HepG2 (cell line): ENCODE measurements around the gene LCORL. TPM values are rescaled to one million over a fixed set of nuclear protein-coding genes. Genes with fewer than 3 reads are reported as not detected.

Experiments used
- BCL6 ChIP-seq: IDR thresholded peaks from 2 replicates; pipeline ENCODE4 v1.6.1; 2016; ENCODE audit warnings: missing genetic modification reagents, missing compliant biosample characterization
- CHD2 ChIP-seq: IDR thresholded peaks from 2 replicates; pipeline ENCODE4 v1.6.1; 2011; ENCODE audit warnings: low read depth, low read length, improper control_type of control experiment
- ETV5 ChIP-seq: IDR thresholded peaks from 2 replicates; pipeline ENCODE4 v1.6.1; 2018; ENCODE audit warnings: missing biosample characterization, missing genetic modification reagents, inconsistent platforms, borderline replicate concordance
- HNRNPL ChIP-seq: fragments of 200-400 bp; formaldehyde crosslinking; IDR thresholded peaks from 2 replicates; pipeline ENCODE4 v1.6.1; 2017; ENCODE audit warnings: mild to moderate bottlenecking, low read depth, low read length
- KLF16 ChIP-seq, 2 experiments: sonication (generic) in 1 of 2; formaldehyde crosslinking in 1 of 2; IDR thresholded peaks; 2 replicates each; pipeline versions ENCODE4 v1.6.1 to v1.8.0; 2016 to 2023; ENCODE audit warnings: missing genetic modification reagents in 2 of 2, missing compliant biosample characterization in 1 of 2
- MYC ChIP-seq: sonication (generic); formaldehyde crosslinking; IDR thresholded peaks from 2 replicates; pipeline ENCODE4 v1.9.0; 2021; ENCODE audit warnings: missing genetic modification reagents, borderline replicate concordance
- MYNN ChIP-seq: sonication (generic); formaldehyde crosslinking; IDR thresholded peaks from 2 replicates; pipeline ENCODE4 v1.4.0; 2020; ENCODE audit warnings: mild to moderate bottlenecking, low read depth, missing genetic modification reagents
- SMAD3 ChIP-seq: sonication (generic); formaldehyde crosslinking; IDR thresholded peaks from 2 replicates; pipeline ENCODE4 v1.4.0; 2020; ENCODE audit warnings: missing genetic modification reagents
- TBP ChIP-seq: sonication (generic); formaldehyde crosslinking; IDR thresholded peaks from 2 replicates; pipeline ENCODE4 v1.5.0; 2020; ENCODE audit warnings: missing genetic modification reagents
- TEAD3 ChIP-seq: optimal IDR thresholded peaks from 2 replicates; pipeline ENCODE3; 2016; ENCODE audit warnings: borderline replicate concordance
- THAP9 ChIP-seq: sonication (generic); formaldehyde crosslinking; IDR thresholded peaks from 2 replicates; pipeline ENCODE4; 2020; ENCODE audit warnings: missing genetic modification reagents, mild to moderate bottlenecking, borderline replicate concordance
- ZFYVE20 ChIP-seq: sonication (generic); formaldehyde crosslinking; IDR thresholded peaks from 2 replicates; pipeline ENCODE4 v1.8.0; 2023; ENCODE audit warnings: low read depth, mild to moderate bottlenecking, moderate library complexity, missing genetic modification reagents, borderline replicate concordance
- ZNF317 ChIP-seq: sonication (generic); formaldehyde crosslinking; IDR thresholded peaks from 2 replicates; pipeline ENCODE4 v1.5.0; 2020; ENCODE audit warnings: mild to moderate bottlenecking, missing genetic modification reagents
- ZNF746 ChIP-seq: sonication (generic); formaldehyde crosslinking; IDR thresholded peaks from 2 replicates; pipeline ENCODE4 v1.8.0; 2022; ENCODE audit warnings: mild to moderate bottlenecking, missing genetic modification reagents
- ZNF772 ChIP-seq: sonication (generic); formaldehyde crosslinking; IDR thresholded peaks from 2 replicates; pipeline ENCODE4 v1.5.0; 2020; ENCODE audit warnings: mild to moderate bottlenecking, missing genetic modification reagents
- polyA plus RNA-seq, 8 experiments: library from polyadenylated mRNA; depleted of rRNA in 3 of 8; stranded (reverse) in 7 of 8; unstranded in 1 of 8; fragments of >200 nt; fragmentation: Illumina TruSeq in 4 of 8; extraction: Trizol in 4 of 8; gene quantifications; 2 replicates each; pipeline versions ENCODE4 v1.2.1 to v1.2.3, GENCODE V29; 2011 to 2016; ENCODE audit warnings: low read depth in 4 of 8, missing spikeins in 1 of 8, mixed read lengths in 1 of 8; ENCODE audit not compliant: insufficient read depth in 1 of 8
- total RNA-seq, 5 experiments: library from RNA; depleted of rRNA; stranded (reverse); fragments of >200 nt; fragmentation: Illumina TruSeq; extraction: Trizol; gene quantifications; 2 replicates each; pipeline ENCODE4 v1.2.3, GENCODE V29; 2016; ENCODE audit warnings: low read depth in 1 of 5
- TF ChIP-seq, protein P1 (sequence below): sonication (generic); formaldehyde crosslinking; IDR thresholded peaks from 2 replicates; pipeline ENCODE4 v1.5.1; 2020; ENCODE audit warnings: missing genetic modification reagents, mild to moderate bottlenecking, borderline replicate concordance
- TF ChIP-seq, protein P2 (sequence below): sonication (generic); formaldehyde crosslinking; IDR thresholded peaks from one replicate; pipeline ENCODE4 v1.5.1; 2020; ENCODE audit warnings: mild to moderate bottlenecking, missing genetic modification reagents; ENCODE audit errors: not compliant biosample characterization

The LCORL gene
- total and polyA plus RNA-seq, 2 of the 13 experiments (the other 11 are each of a cell fraction or from before 2014, with no cell fraction given) = 5.3 to 14.5 TPM

DNA sequence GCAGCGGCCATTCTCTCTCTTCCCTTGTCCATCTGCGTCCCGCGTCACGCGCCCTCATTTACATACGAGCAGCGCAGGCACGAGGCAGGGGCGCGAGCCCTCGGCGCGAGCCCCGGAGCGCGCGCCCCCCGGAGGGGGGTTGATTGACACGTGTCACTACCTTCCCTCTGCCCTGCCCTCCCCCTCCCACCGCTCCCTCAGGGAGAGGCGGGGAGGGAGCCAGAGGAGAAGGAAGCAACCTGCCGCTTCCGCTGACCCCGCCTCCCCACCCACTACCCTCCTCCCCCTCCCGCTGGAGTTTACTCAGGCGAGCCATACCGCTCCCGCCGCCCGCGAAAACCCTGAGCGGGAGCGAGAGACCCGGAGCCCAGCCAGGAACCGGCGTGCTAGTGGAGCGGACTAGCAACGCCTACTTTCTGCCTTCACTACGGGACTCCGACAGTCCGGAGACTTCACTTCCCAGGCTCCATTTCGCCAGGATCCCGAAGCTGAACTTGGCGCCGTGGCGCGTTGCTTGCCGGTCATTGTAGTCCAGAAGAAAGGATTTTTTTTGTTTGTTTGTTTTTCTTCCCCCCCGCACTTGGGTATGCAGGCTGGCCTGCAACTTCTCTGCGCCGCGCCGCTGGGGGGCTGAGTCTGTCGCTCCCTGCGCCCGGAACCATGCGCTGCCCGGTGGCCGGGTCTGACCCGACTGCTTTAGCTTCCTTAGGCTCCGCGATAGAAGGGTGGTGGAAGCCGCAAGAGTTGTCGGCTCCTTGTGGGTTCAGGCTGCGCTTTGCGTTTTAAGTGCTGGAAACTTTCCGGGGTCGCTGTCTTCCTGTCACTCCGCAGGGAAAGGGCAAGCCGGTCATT, at the start of gene LCORL (continued):
- no peak for TF ChIP-seq KLF16 (CRISPR knock-in tag; IDR thresholded peaks at IDR 0.05)
- no peak for TF ChIP-seq ZNF317 (CRISPR knock-in tag)
- no peak for TF ChIP-seq MYNN (CRISPR knock-in tag)
- no peak; the same call in 1 of the 2 replicates for TF ChIP-seq BCL6 (CRISPR knock-in tag)
- TF ChIP-seq CHD2 = no peak; the same call in 1 of the 2 replicates
- TF ChIP-seq ZNF772 (CRISPR knock-in tag) = 0 out of 2 replicates have a peak, but pooled peaks have one; percentile 20
- TF ChIP-seq HNRNPL = no peak
- TF ChIP-seq SMAD3 (CRISPR knock-in tag) = 0 out of 2 replicates have a peak, but pooled peaks have one; percentile 14
- TF ChIP-seq TBP (CRISPR knock-in tag) = no peak
- no peak; the same call in 1 of the 2 replicates for TF ChIP-seq ETV5 (CRISPR knock-in tag)
- TF ChIP-seq, protein P1, sequence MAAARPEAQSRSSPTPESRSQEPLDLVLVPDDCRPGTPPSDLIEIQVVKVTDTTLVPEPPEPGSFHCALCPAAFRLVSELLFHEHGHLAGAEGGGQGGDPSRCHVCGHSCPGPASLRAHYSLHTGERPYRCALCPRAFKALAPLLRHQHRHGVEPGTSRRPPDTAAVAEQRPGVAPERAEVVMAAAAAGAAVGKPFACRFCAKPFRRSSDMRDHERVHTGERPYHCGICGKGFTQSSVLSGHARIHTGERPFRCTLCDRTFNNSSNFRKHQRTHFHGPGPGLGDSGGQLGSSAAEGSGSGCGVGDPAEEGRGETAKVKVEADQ (CRISPR knock-in tag) = no peak
- TF ChIP-seq ZNF746 (CRISPR knock-in tag) = peak; percentile 84
- TF ChIP-seq TEAD3 (CRISPR knock-in tag) = peak; percentile 85
- TF ChIP-seq MYC (CRISPR knock-in tag) = peak; percentile 75; the same call in 1 of the 2 replicates
- no peak; the same call in 1 of the 2 replicates for TF ChIP-seq ZFYVE20 (CRISPR knock-in tag)
- TF ChIP-seq, protein P2, sequence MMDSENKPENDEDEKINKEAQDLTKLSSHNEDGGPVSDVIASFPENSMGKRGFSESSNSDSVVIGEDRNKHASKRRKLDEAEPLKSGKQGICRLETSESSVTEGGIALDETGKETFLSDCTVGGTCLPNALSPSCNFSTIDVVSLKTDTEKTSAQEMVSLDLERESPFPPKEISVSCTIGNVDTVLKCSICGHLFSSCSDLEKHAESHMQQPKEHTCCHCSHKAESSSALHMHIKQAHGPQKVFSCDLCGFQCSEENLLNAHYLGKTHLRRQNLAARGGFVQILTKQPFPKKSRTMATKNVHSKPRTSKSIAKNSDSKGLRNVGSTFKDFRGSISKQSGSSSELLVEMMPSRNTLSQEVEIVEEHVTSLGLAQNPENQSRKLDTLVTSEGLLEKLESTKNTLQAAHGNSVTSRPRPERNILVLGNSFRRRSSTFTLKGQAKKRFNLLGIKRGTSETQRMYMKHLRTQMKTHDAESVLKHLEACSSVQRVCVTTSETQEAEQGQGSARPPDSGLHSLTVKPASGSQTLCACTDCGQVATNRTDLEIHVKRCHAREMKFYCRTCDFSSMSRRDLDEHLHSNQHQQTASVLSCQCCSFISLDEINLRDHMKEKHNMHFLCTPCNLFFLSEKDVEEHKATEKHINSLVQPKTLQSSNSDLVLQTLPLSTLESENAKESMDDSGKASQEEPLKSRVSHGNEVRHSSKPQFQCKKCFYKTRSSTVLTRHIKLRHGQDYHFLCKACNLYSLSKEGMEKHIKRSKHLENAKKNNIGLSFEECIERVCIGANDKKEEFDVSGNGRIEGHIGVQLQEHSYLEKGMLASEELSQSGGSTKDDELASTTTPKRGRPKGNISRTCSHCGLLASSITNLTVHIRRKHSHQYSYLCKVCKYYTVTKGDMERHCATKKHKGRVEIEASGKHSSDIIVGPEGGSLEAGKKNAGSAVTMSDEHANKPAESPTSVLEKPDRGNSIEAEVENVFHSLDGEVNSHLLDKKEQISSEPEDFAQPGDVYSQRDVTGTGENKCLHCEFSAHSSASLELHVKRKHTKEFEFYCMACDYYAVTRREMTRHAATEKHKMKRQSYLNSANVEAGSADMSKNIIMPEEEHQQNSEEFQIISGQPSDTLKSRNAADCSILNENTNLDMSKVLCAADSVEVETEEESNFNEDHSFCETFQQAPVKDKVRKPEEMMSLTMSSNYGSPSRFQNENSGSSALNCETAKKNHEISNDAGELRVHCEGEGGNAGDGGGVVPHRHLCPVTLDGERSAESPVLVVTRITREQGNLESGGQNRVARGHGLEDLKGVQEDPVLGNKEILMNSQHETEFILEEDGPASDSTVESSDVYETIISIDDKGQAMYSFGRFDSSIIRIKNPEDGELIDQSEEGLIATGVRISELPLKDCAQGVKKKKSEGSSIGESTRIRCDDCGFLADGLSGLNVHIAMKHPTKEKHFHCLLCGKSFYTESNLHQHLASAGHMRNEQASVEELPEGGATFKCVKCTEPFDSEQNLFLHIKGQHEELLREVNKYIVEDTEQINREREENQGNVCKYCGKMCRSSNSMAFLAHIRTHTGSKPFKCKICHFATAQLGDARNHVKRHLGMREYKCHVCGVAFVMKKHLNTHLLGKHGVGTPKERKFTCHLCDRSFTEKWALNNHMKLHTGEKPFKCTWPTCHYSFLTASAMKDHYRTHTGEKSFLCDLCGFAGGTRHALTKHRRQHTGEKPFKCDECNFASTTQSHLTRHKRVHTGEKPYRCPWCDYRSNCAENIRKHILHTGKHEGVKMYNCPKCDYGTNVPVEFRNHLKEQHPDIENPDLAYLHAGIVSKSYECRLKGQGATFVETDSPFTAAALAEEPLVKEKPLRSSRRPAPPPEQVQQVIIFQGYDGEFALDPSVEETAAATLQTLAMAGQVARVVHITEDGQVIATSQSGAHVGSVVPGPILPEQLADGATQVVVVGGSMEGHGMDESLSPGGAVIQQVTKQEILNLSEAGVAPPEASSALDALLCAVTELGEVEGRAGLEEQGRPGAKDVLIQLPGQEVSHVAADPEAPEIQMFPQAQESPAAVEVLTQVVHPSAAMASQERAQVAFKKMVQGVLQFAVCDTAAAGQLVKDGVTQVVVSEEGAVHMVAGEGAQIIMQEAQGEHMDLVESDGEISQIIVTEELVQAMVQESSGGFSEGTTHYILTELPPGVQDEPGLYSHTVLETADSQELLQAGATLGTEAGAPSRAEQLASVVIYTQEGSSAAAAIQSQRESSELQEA (CRISPR knock-in tag) = no peak
- peak; percentile 70; the same call in 1 of the 2 replicates for TF ChIP-seq THAP9 (CRISPR knock-in tag)
